ENCODE measurements around the gene YWHAH. TPM values are rescaled to one million over a fixed set of nuclear protein-coding genes. Genes with fewer than 3 reads are reported as not detected.
A peak's percentile ranks its signal among the peaks of the same experiment; 100 is the strongest.

The YWHAH gene
- total and polyA plus RNA-seq, 2 of the 4 experiments (the other 2 are of a cell fraction), result 147 to 173 TPM

DNA sequence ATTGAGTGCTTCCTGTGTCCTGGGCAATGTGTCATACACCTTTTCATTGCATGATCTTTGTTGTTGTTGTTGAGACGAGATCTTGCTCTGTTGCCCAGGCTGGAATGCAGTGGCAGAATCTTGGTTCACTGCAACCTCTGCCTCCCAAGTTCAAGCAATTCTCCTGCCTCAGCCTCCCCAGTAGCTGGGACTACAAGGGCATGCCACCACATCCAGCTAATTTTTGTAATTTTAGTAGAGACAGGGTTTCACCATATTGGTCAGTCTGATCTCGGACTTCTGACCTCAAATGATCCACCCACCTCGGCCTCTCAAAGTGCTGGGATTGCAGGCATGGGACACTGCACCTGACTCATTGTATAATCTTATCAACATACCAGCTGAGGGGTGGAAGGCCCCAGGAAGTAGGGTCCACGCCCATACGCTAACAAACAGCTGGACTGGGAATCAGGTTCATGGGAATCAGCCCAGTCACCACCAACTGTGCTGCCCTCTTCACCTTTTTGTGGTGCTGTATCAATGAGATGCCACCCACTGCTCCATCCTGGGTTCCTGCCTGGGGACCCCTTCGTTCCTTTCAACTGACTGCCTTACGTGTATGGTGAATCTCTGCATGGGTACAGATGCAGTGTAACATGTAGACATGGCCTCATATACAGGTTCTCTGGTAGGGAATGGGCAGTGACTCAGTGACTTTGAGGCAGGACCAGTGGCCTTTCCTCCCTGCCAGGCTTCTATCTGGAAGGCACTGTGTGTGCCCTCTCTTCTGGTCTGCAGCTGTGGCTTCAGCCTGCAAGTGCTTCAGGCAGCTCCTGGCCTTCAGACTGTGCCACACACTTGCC lies 32.5 kb upstream of the YWHAH start:
- Histone ChIP-seq H4K8ac (ENCODE audit: low read depth in 2 of 2, low read length in 2 of 2) (no peak overlapping the region), H3K27ac (ENCODE audit: insufficient read depth, low read length) (no peak overlapping the region), H3K9ac (ENCODE audit: low read depth, low read length) (no peak overlapping the region), H3K56ac (ENCODE audit: extremely low read depth, insufficient read depth, low read length) (no peak overlapping the region), H2AK5ac (ENCODE audit: low read depth, low read length) (no peak overlapping the region), H2BK20ac (ENCODE audit: low read depth, low read length) (no peak overlapping the region), H3K18ac (ENCODE audit: low read depth, low read length) (no peak overlapping the region), H3K23ac (ENCODE audit: low read depth, low read length) (no peak overlapping the region), H4K20me1 (ENCODE audit: insufficient read depth, low read length) (no peaks in the 10 kb centered on the region), H4K91ac (ENCODE audit: insufficient read depth, low read depth, low read length) (no peak overlapping the region), H3K4me3 (ENCODE audit: insufficient read depth, low read depth, low read length) (no peak overlapping the region), H3K9me3 (ENCODE audit: control insufficient read depth, insufficient read depth, low read length) (no peaks in the 10 kb centered on the region), H3K4me1 (ENCODE audit: control insufficient read depth, insufficient read depth, low read length) (peaks cover 4% of the 10 kb centered on the region; the same call in 1 of the 2 replicates), H3K36me3 (ENCODE audit: control insufficient read depth, insufficient read depth, low read length) (peaks cover 3% of the 10 kb centered on the region; the same call in 1 of the 2 replicates), H3K79me1 (ENCODE audit: low read depth in 1 of 2, low read length in 2 of 2) (no peaks in the 10 kb centered on the region), H4K5ac (ENCODE audit: low read depth, low read length) (no peak overlapping the region), H3K27me3 (ENCODE audit: control insufficient read depth, insufficient read depth, low read length) (no peaks in the 10 kb centered on the region), H3K4ac (ENCODE audit: low read depth, low read length) (no peak overlapping the region), H3K9me1 (ENCODE audit: insufficient read depth, low read length) (peaks cover 10% of the 10 kb centered on the region), H2BK15ac (ENCODE audit: low read depth, low read length) (no peak overlapping the region), H2BK120ac (ENCODE audit: low read depth, low read length) (no peak overlapping the region), H3K4me2 (ENCODE audit: low read depth, low read length) (no peak overlapping the region), H2BK5ac (ENCODE audit: low read depth, low read length, poor library complexity, severe bottlenecking) (no peak overlapping the region), H2AFZ (replicated peaks; ENCODE audit: low read length, poor library complexity) (peak overlapping the region; percentile 47), H3K14ac (replicated peaks; ENCODE audit: low read depth, low read length) (0 out of 2 replicates have a peak overlapping the region, but pooled peaks have one; percentile 28), H2AK9ac (replicated peaks; ENCODE audit: low read depth, low read length, poor library complexity) (peak overlapping the region; percentile 5)
- dilution Hi-C loops (cut with HindIII; ENCODE audit: low sequenced_read_pairs, unreplicated experiment) (no loop called here), in situ Hi-C loops (cut with MboI; ENCODE audit: low sequenced_read_pairs) (no loop called here), intact Hi-C loops (cut with micrococcal nuclease) (no loop called here)
- CTCF ChIA-PET, result no interaction called here
- no CpG with 5 or more reads among the region's 7 CpGs for WGBS, 2 experiments (ENCODE audit: extremely low coverage in 2 of 2, insufficient read length in 1 of 2)
- POLR2A ChIA-PET (ENCODE audit: unreplicated experiment), result interaction anchor here (0.5 kb wide), 1 partner anchor 190 kb away, joined by 3 read pairs; no protein-coding TSS in a partner anchor
- no TSS peak for BruUV-seq (replicated peaks)
- ATAC-seq (ENCODE audit: low read depth), result peak; percentile 51
- no peak for TF ChIP-seq MAZ (IDR thresholded peaks at IDR 0.05; ENCODE audit: borderline replicate concordance, low read depth, low read length)
- TF ChIP-seq BHLHE40 (IDR thresholded peaks at IDR 0.05; ENCODE audit: low read depth, low read length), result no peak
- TF ChIP-seq, protein P1, sequence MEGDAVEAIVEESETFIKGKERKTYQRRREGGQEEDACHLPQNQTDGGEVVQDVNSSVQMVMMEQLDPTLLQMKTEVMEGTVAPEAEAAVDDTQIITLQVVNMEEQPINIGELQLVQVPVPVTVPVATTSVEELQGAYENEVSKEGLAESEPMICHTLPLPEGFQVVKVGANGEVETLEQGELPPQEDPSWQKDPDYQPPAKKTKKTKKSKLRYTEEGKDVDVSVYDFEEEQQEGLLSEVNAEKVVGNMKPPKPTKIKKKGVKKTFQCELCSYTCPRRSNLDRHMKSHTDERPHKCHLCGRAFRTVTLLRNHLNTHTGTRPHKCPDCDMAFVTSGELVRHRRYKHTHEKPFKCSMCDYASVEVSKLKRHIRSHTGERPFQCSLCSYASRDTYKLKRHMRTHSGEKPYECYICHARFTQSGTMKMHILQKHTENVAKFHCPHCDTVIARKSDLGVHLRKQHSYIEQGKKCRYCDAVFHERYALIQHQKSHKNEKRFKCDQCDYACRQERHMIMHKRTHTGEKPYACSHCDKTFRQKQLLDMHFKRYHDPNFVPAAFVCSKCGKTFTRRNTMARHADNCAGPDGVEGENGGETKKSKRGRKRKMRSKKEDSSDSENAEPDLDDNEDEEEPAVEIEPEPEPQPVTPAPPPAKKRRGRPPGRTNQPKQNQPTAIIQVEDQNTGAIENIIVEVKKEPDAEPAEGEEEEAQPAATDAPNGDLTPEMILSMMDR (conservative IDR thresholded peaks at IDR 0.05; ENCODE audit: low read depth, low read length), result no peak
- no peak for TF ChIP-seq MXI1 (IDR thresholded peaks at IDR 0.05; ENCODE audit: borderline replicate concordance, low read depth, low read length)
- TF ChIP-seq RCOR1 (IDR thresholded peaks at IDR 0.05; ENCODE audit: insufficient replicate concordance, low read length), result no peak
- no peak for TF ChIP-seq FOS (IDR thresholded peaks at IDR 0.05; ENCODE audit: low read depth, low read length)
- TF ChIP-seq POLR2A (IDR thresholded peaks at IDR 0.05; ENCODE audit: low read depth, low read length), result no peak
- TF ChIP-seq, protein P2, sequence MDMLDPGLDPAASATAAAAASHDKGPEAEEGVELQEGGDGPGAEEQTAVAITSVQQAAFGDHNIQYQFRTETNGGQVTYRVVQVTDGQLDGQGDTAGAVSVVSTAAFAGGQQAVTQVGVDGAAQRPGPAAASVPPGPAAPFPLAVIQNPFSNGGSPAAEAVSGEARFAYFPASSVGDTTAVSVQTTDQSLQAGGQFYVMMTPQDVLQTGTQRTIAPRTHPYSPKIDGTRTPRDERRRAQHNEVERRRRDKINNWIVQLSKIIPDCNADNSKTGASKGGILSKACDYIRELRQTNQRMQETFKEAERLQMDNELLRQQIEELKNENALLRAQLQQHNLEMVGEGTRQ (IDR thresholded peaks at IDR 0.05; ENCODE audit: low read depth, low read length), result no peak
- no peak for TF ChIP-seq RFX5 (IDR thresholded peaks at IDR 0.05; ENCODE audit: low read depth, low read length)
- peak; percentile 25 for DNase-seq
